Ramos (cell line): ENCODE results near the gene IFT122.
"Not testable (repeated sequence)": the region's sequence is repeated elsewhere in the genome, so short reads cannot be mapped to it uniquely, and the experiment has no call there.

Source experiments
- in situ Hi-C: fragments of 300-500 bp; cut with MboI; formaldehyde crosslinking; loops from one replicate; pipeline ENCODE4 v1.14.3; 2022; ENCODE audit warnings: low sequenced_read_pairs; ENCODE audit not compliant: unreplicated experiment

The IFT122 gene

GRCh38 chr3:129439817-129440617 is at the start of gene IFT122, which contains the start of gene MBD4:
Gene IFT122 (plus strand): TSS chr3:129440224. CDS start chr3:129440331, 107 bp downstream.
Gene MBD4 (minus strand): TSS chr3:129439948. CDS start chr3:129439833, 115 bp downstream.
- in situ Hi-C loops, result no loop called here

- in situ Hi-C loops, result not testable (repeated sequence)
These were observed 48.4 kb upstream of the IFT122 start for GRCh38 chr3:129391583-129391982.

GRCh38 chr3:129392106-129392887 is 47.7 kb upstream of the IFT122 start:
- in situ Hi-C loops, result not testable (repeated sequence)

GRCh38 chr3:129393271-129393670 is 46.8 kb upstream of the IFT122 start:
- in situ Hi-C loops, result no loop called here

GRCh38 chr3:129393760-129394564 is 46.1 kb upstream of the IFT122 start:
- in situ Hi-C loops, result not testable (repeated sequence)

- in situ Hi-C loops, result no loop called here
These were observed 41.2 kb upstream of the IFT122 start for GRCh38 chr3:129398803-129399144.

GRCh38 chr3:129399145-129399894 is 40.7 kb upstream of the IFT122 start:
- in situ Hi-C loops, result no loop called here

- in situ Hi-C loops, result no loop called here
These were observed 40.1 kb upstream of the IFT122 start for GRCh38 chr3:129399895-129400357.

GRCh38 chr3:129402210-129402609 is 37.8 kb upstream of the IFT122 start:
- in situ Hi-C loops, result no loop called here

- in situ Hi-C loops, result no loop called here
These were observed 37.4 kb upstream of the IFT122 start for GRCh38 chr3:129402616-129403015.

GRCh38 chr3:129403450-129403849 is 36.6 kb upstream of the IFT122 start:
- in situ Hi-C loops, result no loop called here

GRCh38 chr3:129404130-129404529 is 35.9 kb upstream of the IFT122 start:
- in situ Hi-C loops, result no loop called here

- in situ Hi-C loops, result no loop called here
These were observed 35.4 kb upstream of the IFT122 start for GRCh38 chr3:129404610-129405009.

GRCh38 chr3:129409541-129409940 is 30.5 kb upstream of the IFT122 start:
- in situ Hi-C loops, result no loop called here

- in situ Hi-C loops, result no loop called here
These were observed 29.1 kb upstream of the IFT122 start for GRCh38 chr3:129410971-129411370.

- in situ Hi-C loops, result no loop called here
These were observed 27.4 kb upstream of the IFT122 start for GRCh38 chr3:129412542-129413198.

- in situ Hi-C loops, result not testable (repeated sequence)
These were observed 26.8 kb upstream of the IFT122 start for GRCh38 chr3:129413238-129413637.

- in situ Hi-C loops, result no loop called here
These were observed 26.1 kb upstream of the IFT122 start for GRCh38 chr3:129413687-129414506.
